Heart left ventricle (tissue), 13 donors: Measurements from ENCODE around the gene MAP3K4.

ENCODE experiments used
- CTCF ChIP-seq, 12 donors: fragments of 200-600 bp; sonication (generic) in 4 of 12; IDR thresholded peaks; one replicate each; pipeline versions ENCODE4 v1.5.0 to v1.8.0; 2018 to 2022; ENCODE audit warnings: antibody characterized with exemption in 12 of 12, mild to moderate bottlenecking in 5 of 12
- POLR2A ChIP-seq, 2 donors: fragments of 450-650 bp; IDR thresholded peaks; one replicate each; pipeline ENCODE4 v1.6.1; 2017; ENCODE audit warnings: antibody characterized with exemption in 2 of 2, mild to moderate bottlenecking in 2 of 2, moderate library complexity in 2 of 2
- donor health status: ischemic (EF 13 %, LVEDD 7.1; RV severe dilation, severe dysfunction).
- donor health status: DM: no; HTN: yes; CAD: no.
- donor health status: DM: no; HTN: no; CAD: no.
- donor health status: ischemic (EF 25% LVEDD 6.9; RV normal size, moderate dysfunction).
- donor health status: ischemic (EF 25% LVEDD 5.7; RV mildly dilated, moderate dysfunction).
- donor health status: ischemic (EF 35%, LVEDD 5.7; RV mildly dilated, moderate dysfunction).
- donor health status: nonischemic (EF 11% LVEDD 7.7; RV severe dilation, severe dysfunction).
- donor health status: DM: yes; HTN: yes; CAD: no.
- donor health status: PGD.
- donor health status: ischemic (EF 29% LVEDD 5.4; RV normal size, mild dysfunction).
- donor health status: nonischemic (EF 23%, LVEDD 6.1; RV moderate dilation, normal function).

GRCh38 chr6:160998766-160999165, 7.2 kb downstream of the MAP3K4 start:
- TF ChIP-seq POLR2A (IDR thresholded peaks at IDR 0.05) (no peak), CTCF (IDR thresholded peaks at IDR 0.05) (no peak)
